Keratinocyte (primary cell): Measurements from ENCODE around the gene NPTXR.

Experiments
- CTCF ChIP-seq, 3 experiments: IDR thresholded peaks in 1 of 3; conservative IDR thresholded peaks in 1 of 3; optimal IDR thresholded peaks in 1 of 3; 2 replicates in 2 of 3; 3 replicates in 1 of 3; pipeline versions ENCODE3 to v1.5.1; 2011; ENCODE audit warnings: low read length in 3 of 3, mild to moderate bottlenecking in 3 of 3, moderate library complexity in 2 of 3, control low read depth in 1 of 3, inconsistent platforms in 1 of 3; ENCODE audit not compliant: insufficient read depth in 2 of 3; ENCODE audit errors: extremely low read depth in 1 of 3
- EZH2 ChIP-seq: IDR thresholded peaks from one replicate; pipeline ENCODE4 v1.6.1; 2012; ENCODE audit warnings: inconsistent platforms, mild to moderate bottlenecking, low read length, moderate library complexity

DNA sequence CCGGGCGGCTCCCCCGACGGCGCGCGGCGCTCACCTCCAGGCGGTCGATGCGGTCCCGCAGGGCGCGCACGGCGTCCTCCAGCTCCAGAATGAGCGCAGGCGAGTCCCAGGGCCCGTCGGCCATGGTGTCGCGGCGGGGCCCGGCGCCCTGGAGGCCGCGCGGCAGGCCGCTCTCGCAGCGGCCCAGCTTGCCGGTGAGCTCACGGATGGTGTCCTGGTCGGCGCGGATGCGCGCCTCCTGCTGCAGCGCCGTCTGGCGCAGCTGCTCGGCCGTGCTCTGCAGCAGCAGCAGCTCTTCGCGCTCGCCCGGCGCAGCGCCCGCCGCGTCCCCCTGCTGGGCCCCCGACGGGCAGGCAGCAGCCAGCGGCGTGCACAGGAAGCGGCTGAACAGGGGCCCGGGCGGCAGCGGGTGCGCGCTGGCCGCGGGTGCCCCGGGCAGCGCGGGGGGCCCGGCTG lies 599 bp downstream of the NPTXR start:
- TF ChIP-seq EZH2 = peak; percentile 63
- peak in 2 of 3 experiments; percentile 12 to 56 for TF ChIP-seq CTCF (optimal IDR thresholded peaks at IDR 0.05 in 1 of 3, IDR thresholded peaks at IDR 0.05 in 1 of 3, conservative IDR thresholded peaks at IDR 0.05 in 1 of 3; ENCODE audit: extremely low read depth in 1 of 3, insufficient read depth in 2 of 3, low read length in 3 of 3)
